SK-N-SH (cell line): ENCODE data around the gene ZNF384. TPM values are rescaled to one million over a fixed set of nuclear protein-coding genes. Genes with fewer than 3 reads are reported as not detected.

Source experiments
- CTCF ChIA-PET: fragments of 300-600, 350-600 bp; formaldehyde crosslinking; extraction: SDS; loops from one replicate; lab custom pipeline; 2021; lab: Yijun Ruan, JAX
- POLR2A ChIA-PET: fragments of 350-600 bp; sonication (Branson Sonifier 250); formaldehyde crosslinking; extraction: SDS; loops from one replicate; lab custom pipeline; 2020; ENCODE audit warnings: antibody characterized with exemption, inconsistent platforms; lab: Yijun Ruan, JAX
- DNase-seq: peaks from one replicate; pipeline ENCODE4 v3.0.0; 2012
- H2AFZ ChIP-seq: fragments of 200-600 bp; sonication (generic); 2 replicates; pipeline ENCODE4 v1.8.1; 2016; ENCODE audit warnings: antibody characterized with exemption, mild to moderate bottlenecking, low read depth
- H3F3A ChIP-seq: fragments of 200-600 bp; sonication (generic); replicated peaks from 2 replicates; pipeline ENCODE3; 2016; ENCODE audit warnings: antibody characterized with exemption, mild to moderate bottlenecking; ENCODE audit not compliant: insufficient read depth
- H3K27ac ChIP-seq, 2 experiments: fragments of 200-500 bp in 1 of 2; fragments of 200-600 bp in 1 of 2; sonication (Bioruptor generic) in 1 of 2; sonication (generic), shearing (Covaris generic) in 1 of 2; 2 replicates each; pipeline versions ENCODE4 v1.5.1 to v1.6.1; 2014 to 2016; ENCODE audit warnings: low read depth in 2 of 2, inconsistent platforms in 1 of 2, low read length in 1 of 2, mild to moderate bottlenecking in 1 of 2, mixed read lengths in 1 of 2
- H3K27me3 ChIP-seq: fragments of 200-600 bp; sonication (generic), shearing (Covaris generic); 2 replicates; pipeline ENCODE4 v1.6.1; 2016; ENCODE audit warnings: mixed run types; ENCODE audit not compliant: insufficient read depth
- H3K36me3 ChIP-seq, 2 experiments: fragments of 200-500 bp in 1 of 2; fragments of 200-600 bp in 1 of 2; sonication (Bioruptor generic) in 1 of 2; sonication (generic) in 1 of 2; replicated peaks in 1 of 2; 2 replicates each; pipeline versions ENCODE3 to v1.5.1; 2014 to 2016; ENCODE audit warnings: low read length in 1 of 2, mild to moderate bottlenecking in 1 of 2; ENCODE audit not compliant: insufficient read depth in 2 of 2, control insufficient read depth in 1 of 2
- H3K4me1 ChIP-seq, 2 experiments: fragments of 200-500 bp in 1 of 2; fragments of 200-600 bp in 1 of 2; sonication (Bioruptor generic) in 1 of 2; sonication (generic), shearing (Covaris generic) in 1 of 2; 2 replicates each; pipeline versions ENCODE4 v1.5.1 to v1.6.1; 2014 to 2016; ENCODE audit warnings: low read depth in 1 of 2, low read length in 1 of 2, mixed run types in 1 of 2; ENCODE audit not compliant: insufficient read depth in 2 of 2, control insufficient read depth in 1 of 2
- H3K4me2 ChIP-seq: fragments of 200-600 bp; sonication (generic), shearing (Covaris generic); 2 replicates; pipeline ENCODE4 v1.6.1; 2017; ENCODE audit warnings: mixed run types
- H3K4me3 ChIP-seq, 2 experiments: fragments of 200-500 bp in 1 of 2; fragments of 200-600 bp in 1 of 2; sonication (Bioruptor generic) in 1 of 2; sonication (generic), shearing (Covaris generic) in 1 of 2; 2 replicates each; pipeline versions ENCODE4 v1.5.1 to v1.8.1; 2014 to 2016; ENCODE audit warnings: low read depth in 2 of 2, inconsistent platforms in 1 of 2, low read length in 1 of 2, mild to moderate bottlenecking in 1 of 2, mixed read lengths in 1 of 2, moderate library complexity in 1 of 2
- H3K79me2 ChIP-seq: fragments of 200-600 bp; sonication (generic); 2 replicates; pipeline ENCODE4 v1.8.1; 2017; ENCODE audit warnings: mild to moderate bottlenecking; ENCODE audit not compliant: insufficient read depth
- H3K9ac ChIP-seq: fragments of 200-600 bp; sonication (generic); 2 replicates; pipeline ENCODE4 v1.6.1; 2017; ENCODE audit warnings: mixed run types
- H3K9me2 ChIP-seq: fragments of 200-600 bp; sonication (generic); 2 replicates; pipeline ENCODE4 v1.6.1; 2017; ENCODE audit warnings: mixed run types
- H3K9me3 ChIP-seq: fragments of 200-600 bp; sonication (generic); 2 replicates; pipeline ENCODE4 v1.6.1; 2017; ENCODE audit warnings: mixed run types, mild to moderate bottlenecking, moderate library complexity
- H4K20me1 ChIP-seq: fragments of 200-600 bp; sonication (generic); 2 replicates; pipeline ENCODE4 v1.6.1; 2017; ENCODE audit warnings: mild to moderate bottlenecking, mixed run types; ENCODE audit not compliant: insufficient read depth
- EP300 ChIP-seq, 2 experiments: IDR thresholded peaks; 2 replicates each; pipeline versions ENCODE4 v1.4.0 to v1.6.1; 2012; ENCODE audit warnings: borderline replicate concordance in 1 of 2, low read depth in 1 of 2, low read length in 1 of 2
- EZH2phosphoT487 ChIP-seq: fragments of 200-600 bp; sonication (generic); IDR thresholded peaks from 2 replicates; pipeline ENCODE4 v1.6.1; 2017; ENCODE audit warnings: low read depth, mixed run types, mild to moderate bottlenecking, antibody characterized with exemption, moderate library complexity, borderline replicate concordance
- GABPA ChIP-seq: IDR thresholded peaks from 2 replicates; pipeline ENCODE4 v1.4.0; 2012; ENCODE audit warnings: low read depth, mild to moderate bottlenecking
- MEF2A ChIP-seq: IDR thresholded peaks from 2 replicates; pipeline ENCODE4 v1.4.0; 2012; ENCODE audit warnings: low read depth, borderline replicate concordance
- MXI1 ChIP-seq: IDR thresholded peaks from 2 replicates; pipeline ENCODE4 v1.6.1; 2012; ENCODE audit warnings: mild to moderate bottlenecking, low read depth, low read length, improper control_type of control experiment
- NFIC ChIP-seq: IDR thresholded peaks from 2 replicates; pipeline ENCODE4 v1.4.0; 2012; ENCODE audit warnings: borderline replicate concordance
- NRF1 ChIP-seq: IDR thresholded peaks from 2 replicates; pipeline ENCODE4 v1.6.1; 2012; ENCODE audit warnings: low read depth, mild to moderate bottlenecking, low read length
- RFX5 ChIP-seq: IDR thresholded peaks from 2 replicates; pipeline ENCODE4 v1.6.1; 2012; ENCODE audit warnings: mild to moderate bottlenecking, improper control_type of control experiment, low read length
- RXRA ChIP-seq: IDR thresholded peaks from 2 replicates; pipeline ENCODE4 v1.4.0; 2012; ENCODE audit warnings: low read depth, mild to moderate bottlenecking, borderline replicate concordance
- SMC3 ChIP-seq: IDR thresholded peaks from 2 replicates; pipeline ENCODE4 v1.6.1; 2012; ENCODE audit warnings: low read depth, low read length, improper control_type of control experiment
- YY1 ChIP-seq: IDR thresholded peaks from 2 replicates; pipeline ENCODE4 v1.4.0; 2012; ENCODE audit warnings: low read depth, mild to moderate bottlenecking
- WGBS: methylation state at CpG from one replicate; pipeline ENCODE4 v1.1.6; 2017; ENCODE audit warnings: low lambda C conversion rate; 5-methylcytosine and 5-hydroxymethylcytosine counted together
- polyA plus RNA-seq, 3 experiments: library from polyadenylated mRNA; depleted of rRNA; stranded (reverse); fragments of >200 nt; gene quantifications; 2 replicates each; pipeline ENCODE4 v1.2.3, GENCODE V29; 2012
- TF ChIP-seq, protein P1 (sequence below): IDR thresholded peaks from 2 replicates; pipeline ENCODE4 v1.4.0; 2012; ENCODE audit warnings: low read depth, borderline replicate concordance
- TF ChIP-seq, protein P2 (sequence below): fragments of 200-600 bp; sonication (generic); IDR thresholded peaks from 2 replicates; pipeline ENCODE4 v1.6.1; 2017; ENCODE audit warnings: antibody characterized with exemption, mild to moderate bottlenecking, moderate library complexity

The ZNF384 gene
- polyA plus RNA-seq, 1 of the 3 experiments (the other 2 are of a cell fraction), result 64.9 TPM

DNA sequence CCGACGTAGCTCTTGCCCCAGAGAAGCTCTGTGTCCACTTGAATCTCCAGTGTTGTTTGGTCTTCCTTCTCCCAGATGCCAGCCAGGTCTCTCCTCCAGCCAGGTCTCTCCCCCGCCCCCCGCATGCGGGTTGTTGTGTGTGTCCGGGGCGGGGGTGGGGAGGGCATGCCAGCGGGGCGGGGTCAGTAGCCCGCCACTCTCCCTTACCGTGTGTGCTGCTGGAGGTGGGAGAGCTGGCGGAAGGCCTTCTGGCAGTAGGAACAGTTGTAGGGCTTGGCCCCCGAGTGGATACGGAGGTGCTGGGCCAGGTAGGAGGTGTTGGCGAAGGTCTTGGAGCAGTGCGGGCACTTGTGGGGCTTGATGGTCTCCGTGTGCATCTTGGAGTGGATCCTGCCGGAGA is 17.0 kb downstream of the ZNF384 start:
- CTCF ChIA-PET, result interaction anchor here (0.7 to 6.2 kb wide), 4 partner anchors 9 to 20 kb away, joined by 3 to 50 read pairs (median 4); partner anchors contain the start of gene ZNF384
- no peak overlapping the region for H3K9ac ChIP-seq
- no peak overlapping the region for H3K27ac ChIP-seq
- peaks cover 24% of the 10 kb centered on the region for H3K79me2 ChIP-seq
- no peak overlapping the region for H2AFZ ChIP-seq
- 94% methylated on average over 18 of the region's 18 CpGs for WGBS
- TF ChIP-seq, protein P1, sequence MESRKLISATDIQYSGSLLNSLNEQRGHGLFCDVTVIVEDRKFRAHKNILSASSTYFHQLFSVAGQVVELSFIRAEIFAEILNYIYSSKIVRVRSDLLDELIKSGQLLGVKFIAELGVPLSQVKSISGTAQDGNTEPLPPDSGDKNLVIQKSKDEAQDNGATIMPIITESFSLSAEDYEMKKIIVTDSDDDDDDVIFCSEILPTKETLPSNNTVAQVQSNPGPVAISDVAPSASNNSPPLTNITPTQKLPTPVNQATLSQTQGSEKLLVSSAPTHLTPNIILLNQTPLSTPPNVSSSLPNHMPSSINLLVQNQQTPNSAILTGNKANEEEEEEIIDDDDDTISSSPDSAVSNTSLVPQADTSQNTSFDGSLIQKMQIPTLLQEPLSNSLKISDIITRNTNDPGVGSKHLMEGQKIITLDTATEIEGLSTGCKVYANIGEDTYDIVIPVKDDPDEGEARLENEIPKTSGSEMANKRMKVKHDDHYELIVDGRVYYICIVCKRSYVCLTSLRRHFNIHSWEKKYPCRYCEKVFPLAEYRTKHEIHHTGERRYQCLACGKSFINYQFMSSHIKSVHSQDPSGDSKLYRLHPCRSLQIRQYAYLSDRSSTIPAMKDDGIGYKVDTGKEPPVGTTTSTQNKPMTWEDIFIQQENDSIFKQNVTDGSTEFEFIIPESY, result no peak
- TF ChIP-seq YY1 (no peak), SMC3 (no peak), GABPA (no peak), NFIC (no peak), MEF2A (no peak), EZH2phosphoT487 (no peak), RXRA (no peak), NRF1 (no peak), EP300 (IDR thresholded peaks at IDR 0.05; ENCODE audit: borderline replicate concordance in 1 of 2, low read depth in 1 of 2, low read length in 1 of 2) (no peak)
- POLR2A ChIA-PET, result no interaction called here
- H3K9me2 ChIP-seq, result no peaks in the 10 kb centered on the region
- H3K9me3 ChIP-seq, result no peaks in the 10 kb centered on the region
- no peak overlapping the region for H3K4me3 ChIP-seq
- no peaks in the 10 kb centered on the region for H3K4me1 ChIP-seq
- no peaks in the 10 kb centered on the region for H4K20me1 ChIP-seq
- DNase-seq, result no peak
- H3K36me3 ChIP-seq, result peaks cover 75 to 94% of the 10 kb centered on the region in 2 experiments
- H3K27me3 ChIP-seq, result no peaks in the 10 kb centered on the region
- H3K4me2 ChIP-seq, result no peak overlapping the region
- H3F3A ChIP-seq, result peaks cover 16% of the 10 kb centered on the region

DNA sequence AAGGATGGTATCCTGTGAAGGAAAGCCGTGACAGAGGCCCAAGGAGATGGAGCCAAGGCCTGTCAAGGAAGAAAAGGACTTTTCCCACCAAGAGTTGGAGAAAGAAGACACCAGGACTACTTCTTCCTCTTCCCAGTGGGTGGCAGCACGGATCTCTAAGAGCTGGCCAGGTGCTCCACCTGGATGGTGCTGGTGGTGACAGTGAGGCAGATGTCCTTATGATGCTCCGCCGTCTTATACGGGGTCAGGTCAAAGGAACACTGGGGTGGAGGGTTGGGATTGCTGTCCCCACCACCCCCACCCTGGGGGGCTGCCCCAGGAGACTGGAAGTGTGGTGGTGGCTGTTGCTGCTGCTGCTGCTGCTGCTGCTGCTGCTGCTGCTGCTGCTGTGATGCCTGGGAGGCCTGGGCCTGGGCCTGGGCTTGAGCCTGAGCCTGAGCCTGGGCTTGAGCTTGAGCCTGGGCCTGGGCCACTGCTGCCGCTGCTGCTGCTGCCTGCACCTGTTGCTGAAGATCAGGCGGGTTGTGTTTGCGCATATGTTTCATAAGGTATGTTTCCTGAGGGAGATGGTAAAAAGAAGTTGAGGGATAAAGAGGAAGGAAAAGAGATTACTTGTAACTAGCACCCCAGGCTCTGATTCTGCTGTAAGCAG is 21.5 kb downstream of the ZNF384 start:
- Histone ChIP-seq H3K9ac (no peak overlapping the region), H3K79me2 (peaks cover 6% of the 10 kb centered on the region), H3K4me3 (no peak overlapping the region), H3K4me2 (no peak overlapping the region)
- TF ChIP-seq, protein P2, sequence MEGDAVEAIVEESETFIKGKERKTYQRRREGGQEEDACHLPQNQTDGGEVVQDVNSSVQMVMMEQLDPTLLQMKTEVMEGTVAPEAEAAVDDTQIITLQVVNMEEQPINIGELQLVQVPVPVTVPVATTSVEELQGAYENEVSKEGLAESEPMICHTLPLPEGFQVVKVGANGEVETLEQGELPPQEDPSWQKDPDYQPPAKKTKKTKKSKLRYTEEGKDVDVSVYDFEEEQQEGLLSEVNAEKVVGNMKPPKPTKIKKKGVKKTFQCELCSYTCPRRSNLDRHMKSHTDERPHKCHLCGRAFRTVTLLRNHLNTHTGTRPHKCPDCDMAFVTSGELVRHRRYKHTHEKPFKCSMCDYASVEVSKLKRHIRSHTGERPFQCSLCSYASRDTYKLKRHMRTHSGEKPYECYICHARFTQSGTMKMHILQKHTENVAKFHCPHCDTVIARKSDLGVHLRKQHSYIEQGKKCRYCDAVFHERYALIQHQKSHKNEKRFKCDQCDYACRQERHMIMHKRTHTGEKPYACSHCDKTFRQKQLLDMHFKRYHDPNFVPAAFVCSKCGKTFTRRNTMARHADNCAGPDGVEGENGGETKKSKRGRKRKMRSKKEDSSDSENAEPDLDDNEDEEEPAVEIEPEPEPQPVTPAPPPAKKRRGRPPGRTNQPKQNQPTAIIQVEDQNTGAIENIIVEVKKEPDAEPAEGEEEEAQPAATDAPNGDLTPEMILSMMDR, result 0 out of 2 replicates have a peak, but pooled peaks have one; percentile 29
- TF ChIP-seq RFX5 (no peak), MXI1 (no peak)
- TF ChIP-seq, all 33 proteins: peak for 1
- no peak overlapping the region for H3K27ac ChIP-seq
- WGBS, result 98% methylated on average over 8 of the region's 8 CpGs
- peaks cover 46 to 63% of the 10 kb centered on the region in 2 experiments for H3K36me3 ChIP-seq
- H3K9me2 ChIP-seq, result no peaks in the 10 kb centered on the region
- no peaks in the 10 kb centered on the region for H3K4me1 ChIP-seq
- DNase-seq, result no peak
- no peaks in the 10 kb centered on the region for H3K27me3 ChIP-seq
- H3F3A ChIP-seq, result peaks cover 42% of the 10 kb centered on the region
- H4K20me1 ChIP-seq, result no peaks in the 10 kb centered on the region
- no peak overlapping the region for H2AFZ ChIP-seq
- POLR2A ChIA-PET, result interaction anchor here (0.7 kb wide), 1 partner anchor 22 kb away, joined by 4 read pairs; the partner anchor contains the start of gene ZNF384
- no peaks in the 10 kb centered on the region for H3K9me3 ChIP-seq
- CTCF ChIA-PET, result interaction anchor here (1.0 to 2.0 kb wide), 6 partner anchors 9 to 21 kb away, joined by 3 to 11 read pairs (median 4); partner anchors contain the start of gene ZNF384
